ENCODE results near the gene NCOA1. TPM values are rescaled to one million over a fixed set of nuclear protein-coding genes. Genes with fewer than 3 reads are reported as not detected.

The NCOA1 gene
- total and polyA plus RNA-seq, 8 donors: 6.2 to 27.0 (median 17.3) TPM

Other genes with a start within 250 kb of the NCOA1 start
- gene ITSN2, start 130.7 kb upstream of the NCOA1 start, total RNA-seq: 10 to 100 TPM; 23.8 to 42.0 (median 33.8) TPM
- 10 to 100 TPM; 28.9 to 31.4 TPM for gene ITSN2, start 130.7 kb upstream of the NCOA1 start, polyA plus RNA-seq

Data from pancreas (tissue), 8 donors.